ENCODE measurements around the gene TBCK. TPM values are rescaled to one million over a fixed set of nuclear protein-coding genes. Genes with fewer than 3 reads are reported as not detected.
A peak's percentile ranks its signal among the peaks of the same experiment; 100 is the strongest.
"Not testable (repeated sequence)": the region's sequence is repeated elsewhere in the genome, so short reads cannot be mapped to it uniquely, and the experiment has no call there.

Gene TBCK
- total RNA-seq, 1 donor from 2014 or later = 16.3 TPM

DNA sequence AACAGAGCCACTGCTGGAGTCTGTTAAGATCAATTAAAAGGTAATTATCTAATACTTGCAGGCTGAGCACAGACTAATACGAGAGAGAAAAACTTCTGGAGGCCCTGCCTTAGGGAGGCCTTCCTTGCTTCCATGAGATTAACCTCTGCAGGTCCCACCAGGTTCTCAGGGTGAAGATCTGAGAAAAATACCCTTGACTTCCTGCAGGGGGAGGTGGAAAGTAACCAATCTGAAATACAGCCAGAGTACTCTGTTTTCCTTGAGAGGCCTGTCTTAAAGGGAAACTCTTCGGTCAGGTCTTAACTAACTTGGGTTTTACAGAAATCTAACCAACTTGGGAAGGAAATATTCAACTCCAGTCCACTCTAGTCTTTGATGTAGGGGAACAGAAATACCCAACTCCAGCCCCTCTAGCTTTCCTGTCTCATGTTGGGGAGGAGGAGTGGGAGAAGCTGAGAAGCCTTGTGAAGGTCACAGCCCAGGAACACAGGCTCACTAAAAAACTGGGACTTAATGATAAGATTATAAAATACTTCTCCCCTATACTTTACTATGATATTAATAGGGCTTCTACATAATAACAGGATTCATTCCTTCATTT lies 77.1 kb downstream of the TBCK start:
- no peaks in the 10 kb centered on the region for H3K27me3 ChIP-seq (ENCODE audit: control insufficient read depth, insufficient read depth, low read length)
- TF ChIP-seq, protein P1, sequence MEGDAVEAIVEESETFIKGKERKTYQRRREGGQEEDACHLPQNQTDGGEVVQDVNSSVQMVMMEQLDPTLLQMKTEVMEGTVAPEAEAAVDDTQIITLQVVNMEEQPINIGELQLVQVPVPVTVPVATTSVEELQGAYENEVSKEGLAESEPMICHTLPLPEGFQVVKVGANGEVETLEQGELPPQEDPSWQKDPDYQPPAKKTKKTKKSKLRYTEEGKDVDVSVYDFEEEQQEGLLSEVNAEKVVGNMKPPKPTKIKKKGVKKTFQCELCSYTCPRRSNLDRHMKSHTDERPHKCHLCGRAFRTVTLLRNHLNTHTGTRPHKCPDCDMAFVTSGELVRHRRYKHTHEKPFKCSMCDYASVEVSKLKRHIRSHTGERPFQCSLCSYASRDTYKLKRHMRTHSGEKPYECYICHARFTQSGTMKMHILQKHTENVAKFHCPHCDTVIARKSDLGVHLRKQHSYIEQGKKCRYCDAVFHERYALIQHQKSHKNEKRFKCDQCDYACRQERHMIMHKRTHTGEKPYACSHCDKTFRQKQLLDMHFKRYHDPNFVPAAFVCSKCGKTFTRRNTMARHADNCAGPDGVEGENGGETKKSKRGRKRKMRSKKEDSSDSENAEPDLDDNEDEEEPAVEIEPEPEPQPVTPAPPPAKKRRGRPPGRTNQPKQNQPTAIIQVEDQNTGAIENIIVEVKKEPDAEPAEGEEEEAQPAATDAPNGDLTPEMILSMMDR (IDR thresholded peaks at IDR 0.05; ENCODE audit: insufficient read depth, low read length, severe bottlenecking) = peak; percentile 70
- FAIRE-seq (no peak), DNase-seq (ENCODE audit: low read depth) (peak; percentile 59)
- no peak overlapping the region for H3K4me3 ChIP-seq (ENCODE audit: low read depth, low read length)
- H3K36me3 ChIP-seq (ENCODE audit: control insufficient read depth, insufficient read depth, low read length) = no peaks in the 10 kb centered on the region

DNA sequence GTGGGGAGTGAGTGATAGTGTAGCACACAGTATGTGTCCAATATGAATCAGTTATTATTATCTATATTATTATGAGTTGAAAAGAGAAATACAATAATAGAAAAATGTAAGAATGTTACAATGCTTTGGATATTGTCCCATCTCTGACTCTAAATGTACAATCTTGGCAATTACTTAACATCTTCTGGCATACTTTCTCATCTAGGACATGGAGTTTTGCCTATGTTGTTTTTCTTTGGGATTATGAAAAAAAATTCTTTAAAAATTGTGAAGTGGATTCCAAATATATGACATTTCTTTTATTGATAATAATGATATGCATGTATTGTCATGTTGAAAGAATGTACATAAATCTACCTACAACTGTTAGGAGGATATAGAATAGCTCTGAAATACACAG lies 84.1 kb downstream of the TBCK start:
- no peak for FAIRE-seq
- Histone ChIP-seq H3K36me3 (ENCODE audit: control insufficient read depth, insufficient read depth, low read length) (peaks cover 2% of the 10 kb centered on the region), H3K4me3 (ENCODE audit: low read depth, low read length) (no peak overlapping the region), H3K27me3 (ENCODE audit: control insufficient read depth, insufficient read depth, low read length) (no peaks in the 10 kb centered on the region)
- no peak for DNase-seq (ENCODE audit: low read depth)
- TF ChIP-seq, protein P1 (IDR thresholded peaks at IDR 0.05; ENCODE audit: insufficient read depth, low read length, severe bottlenecking) = no peak

DNA sequence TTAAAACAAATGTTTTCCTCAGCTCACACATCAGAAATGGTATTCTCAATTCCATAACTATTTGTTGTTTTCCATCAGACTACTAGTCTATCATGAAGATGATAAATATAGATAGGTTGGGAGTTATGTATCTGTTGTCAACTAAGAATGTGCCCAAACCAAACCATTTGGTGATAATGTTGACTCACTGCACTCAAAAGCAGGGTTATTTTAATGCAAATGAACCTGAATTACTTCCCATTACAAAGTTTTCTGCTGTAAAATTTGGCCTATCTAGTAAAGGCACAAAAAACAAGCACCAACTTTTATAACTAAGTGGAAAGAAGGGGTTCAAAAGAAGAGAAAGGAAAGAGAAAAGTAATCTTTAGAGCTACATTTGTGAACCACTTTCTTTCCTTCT lies 93.5 kb downstream of the TBCK start:
- TF ChIP-seq, protein P1 (IDR thresholded peaks at IDR 0.05; ENCODE audit: insufficient read depth, low read length, severe bottlenecking) = no peak
- Histone ChIP-seq H3K36me3 (ENCODE audit: control insufficient read depth, insufficient read depth, low read length) (no peaks in the 10 kb centered on the region), H3K27me3 (ENCODE audit: control insufficient read depth, insufficient read depth, low read length) (no peaks in the 10 kb centered on the region), H3K4me3 (ENCODE audit: low read depth, low read length) (no peak overlapping the region)
- FAIRE-seq (no peak), DNase-seq (ENCODE audit: low read depth) (no peak)

DNA sequence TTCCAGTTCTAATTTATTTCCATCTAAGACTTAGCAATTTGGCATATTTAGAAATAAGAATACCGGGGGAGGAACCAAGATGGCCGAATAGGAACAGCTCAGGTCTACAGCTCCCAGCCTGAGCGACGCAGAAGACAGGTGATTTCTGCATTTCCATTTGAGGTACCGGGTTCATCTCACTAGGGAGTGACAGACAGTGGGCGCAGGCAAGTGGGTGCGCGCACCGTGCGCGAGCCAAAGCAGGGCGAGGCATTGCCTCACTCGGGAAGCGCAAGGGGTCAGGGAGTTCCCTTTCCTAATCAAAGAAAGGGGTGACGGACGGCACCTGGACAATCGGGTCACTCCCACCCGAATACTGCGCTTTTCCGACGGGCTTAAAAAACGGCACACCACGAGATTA lies 102.7 kb downstream of the TBCK start:
- H3K36me3 ChIP-seq (ENCODE audit: control insufficient read depth, insufficient read depth, low read length); DNase-seq (ENCODE audit: low read depth); FAIRE-seq; H3K27me3 ChIP-seq (ENCODE audit: control insufficient read depth, insufficient read depth, low read length); H3K4me3 ChIP-seq (ENCODE audit: low read depth, low read length): not testable (repeated sequence)

DNA sequence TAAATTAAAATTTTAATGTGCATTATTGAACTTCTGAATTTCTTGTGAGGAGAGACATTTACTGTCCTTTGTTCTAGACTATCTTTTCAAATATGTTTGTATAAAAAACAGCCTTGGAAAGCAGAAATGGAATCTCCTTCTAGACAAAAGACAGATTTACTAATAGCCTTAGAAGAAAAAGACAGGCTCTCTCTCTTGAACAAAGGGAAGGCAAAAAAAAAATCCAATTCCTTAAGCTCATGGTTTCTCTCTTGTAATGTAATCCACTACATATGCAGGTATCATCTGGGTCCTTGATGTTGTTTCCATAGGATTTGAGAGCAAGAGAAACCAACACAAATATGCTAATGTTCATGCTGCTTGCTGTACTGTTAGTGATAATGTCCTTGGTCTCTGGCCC lies 106.0 kb downstream of the TBCK start:
- no peak overlapping the region for H3K4me3 ChIP-seq (ENCODE audit: low read depth, low read length)
- H3K36me3 ChIP-seq (ENCODE audit: control insufficient read depth, insufficient read depth, low read length) = peaks cover 3% of the 10 kb centered on the region
- H3K27me3 ChIP-seq (ENCODE audit: control insufficient read depth, insufficient read depth, low read length) = no peaks in the 10 kb centered on the region
- DNase-seq (ENCODE audit: low read depth) (no peak), FAIRE-seq (no peak)
- TF ChIP-seq, protein P1 (IDR thresholded peaks at IDR 0.05; ENCODE audit: insufficient read depth, low read length, severe bottlenecking) = no peak

DNA sequence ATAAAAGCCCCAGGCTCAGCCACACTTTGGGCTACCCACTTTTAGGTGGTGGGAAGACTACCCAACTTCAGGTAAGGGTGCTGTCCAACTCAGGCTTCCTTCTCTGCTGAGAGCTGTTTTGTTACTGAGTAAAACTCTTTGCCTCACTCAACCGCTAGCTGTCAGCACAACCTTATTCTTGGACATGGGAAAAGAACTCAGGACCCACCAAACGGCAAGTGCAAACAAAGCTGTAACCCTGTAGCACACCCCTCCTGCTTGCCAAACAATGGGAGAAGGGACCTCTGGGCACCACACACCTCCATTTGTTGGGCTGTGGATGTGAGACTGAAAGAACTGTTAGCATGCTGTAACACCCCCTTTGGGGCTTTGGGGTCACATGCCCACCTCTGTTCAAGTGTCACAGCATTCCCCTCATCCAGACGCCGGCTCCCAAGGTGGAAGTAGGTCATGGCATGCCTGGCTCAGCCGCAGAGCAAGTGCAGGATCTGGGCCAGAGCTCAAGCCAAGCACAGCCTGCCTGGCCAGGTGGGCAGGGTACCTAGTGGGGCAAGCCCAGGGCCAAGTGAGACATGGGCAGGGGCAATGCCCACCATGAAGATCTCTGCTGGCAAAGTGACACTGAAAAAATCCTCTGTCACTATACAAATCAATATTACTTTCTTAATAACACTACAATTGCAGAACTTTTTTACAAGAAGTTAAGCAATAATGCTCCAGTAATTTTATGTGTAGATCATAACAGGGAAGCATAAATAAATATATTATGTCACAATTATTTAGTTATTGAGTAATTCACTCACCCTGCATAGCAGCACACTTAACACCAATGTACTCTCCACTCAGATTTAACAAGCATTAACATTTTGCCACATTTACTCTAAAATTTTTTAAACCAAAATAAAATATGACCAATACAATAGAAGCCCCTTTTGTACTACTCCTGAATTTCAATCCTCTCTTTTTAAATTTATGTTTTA lies 107.2 kb downstream of the TBCK start:
- FAIRE-seq (no peak), DNase-seq (ENCODE audit: low read depth) (no peak)
- Histone ChIP-seq H3K4me3 (ENCODE audit: low read depth, low read length) (no peak overlapping the region), H3K27me3 (ENCODE audit: control insufficient read depth, insufficient read depth, low read length) (no peaks in the 10 kb centered on the region), H3K36me3 (ENCODE audit: control insufficient read depth, insufficient read depth, low read length) (peaks cover 3% of the 10 kb centered on the region)
- TF ChIP-seq, protein P1 (IDR thresholded peaks at IDR 0.05; ENCODE audit: insufficient read depth, low read length, severe bottlenecking) = no peak

Data from bronchial epithelial cell (primary cell).